ENCODE data around the gene SPOCK1.

- no peak for TF ChIP-seq CTCF (IDR thresholded peaks at IDR 0.05 in 8 of 11, conservative IDR thresholded peaks at IDR 0.05 in 3 of 11)
- TF ChIP-seq POLR2A (IDR thresholded peaks at IDR 0.05) = no peak
These were observed 499.3 kb downstream of the SPOCK1 start for GRCh38 chr5:136999787-137000186.
